ENCODE results near the gene EPHA4. TPM values are rescaled to one million over a fixed set of nuclear protein-coding genes. Genes with fewer than 3 reads are reported as not detected.

The EPHA4 gene
- total RNA-seq, 1 experiment from 2014 or later: 3.4 TPM

DNA sequence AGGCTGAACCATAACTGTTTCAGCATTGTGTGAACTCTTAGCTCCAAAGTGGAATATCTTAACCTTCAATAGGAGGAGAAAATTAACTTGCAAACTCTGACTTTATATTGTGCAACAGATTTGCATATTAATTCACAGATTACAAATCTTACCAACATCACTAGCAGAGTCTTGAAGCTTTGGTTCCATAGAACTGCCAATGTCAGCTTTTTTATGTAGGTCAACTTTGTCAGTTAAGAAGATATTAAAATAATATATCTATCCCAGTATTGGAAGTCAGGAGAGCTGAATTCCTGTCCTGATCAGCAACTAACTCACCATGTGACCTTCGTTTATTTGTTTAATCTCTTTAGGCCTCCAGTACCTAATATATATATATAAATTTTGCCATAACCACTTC, 121.8 kb downstream of the EPHA4 start:
- in situ Hi-C loops (cut with HindIII; ENCODE audit: low pct_unique_long_range_greater_than_20kb, low sequenced_read_pairs): no loop called here
- CTCF ChIA-PET: no interaction called here
- POLR2A ChIA-PET: no interaction called here
- TF ChIP-seq SIN3A (IDR thresholded peaks at IDR 0.05; ENCODE audit: borderline replicate concordance, insufficient read depth, low read depth, low read length) (no peak), REST (IDR thresholded peaks at IDR 0.05; ENCODE audit: insufficient read depth in 1 of 2, low read depth in 2 of 2, low read length in 1 of 2) (no peak), TCF7L2 (IDR thresholded peaks at IDR 0.05; ENCODE audit: low read depth, low read length) (no peak), POLR2AphosphoS5 (IDR thresholded peaks at IDR 0.05; ENCODE audit: low read depth, low read length) (no peak)
- no TSS peak for BruUV-seq (replicated peaks)
- Histone ChIP-seq H3K9me3 (ENCODE audit: control insufficient read depth, insufficient read depth, low read depth, low read length) (no peaks in the 10 kb centered on the region), H3K4me3 (ENCODE audit: low read depth in 2 of 2, low read length in 2 of 2) (no peak overlapping the region), H3K36me3 (ENCODE audit: control insufficient read depth, insufficient read depth, low read length) (no peaks in the 10 kb centered on the region), H3K27ac (ENCODE audit: low read length) (no peak overlapping the region), H3K27me3 (ENCODE audit: control insufficient read depth, insufficient read depth, low read length) (no peaks in the 10 kb centered on the region), H3K4me1 (ENCODE audit: control insufficient read depth, insufficient read depth, low read length) (no peaks in the 10 kb centered on the region)
- ATAC-seq: no peak
- intact Hi-C loops (cut with micrococcal nuclease; ENCODE audit: unreplicated experiment): no loop called here
- DNase-seq (ENCODE audit: low read depth, low spot score): no peak

- Histone ChIP-seq H3K27ac (ENCODE audit: low read length) (no peak overlapping the region), H3K36me3 (ENCODE audit: control insufficient read depth, insufficient read depth, low read length) (no peaks in the 10 kb centered on the region), H3K4me3 (ENCODE audit: low read depth in 2 of 2, low read length in 2 of 2) (no peak overlapping the region), H3K9me3 (ENCODE audit: control insufficient read depth, insufficient read depth, low read depth, low read length) (no peaks in the 10 kb centered on the region), H3K27me3 (ENCODE audit: control insufficient read depth, insufficient read depth, low read length) (no peaks in the 10 kb centered on the region), H3K4me1 (ENCODE audit: control insufficient read depth, insufficient read depth, low read length) (no peaks in the 10 kb centered on the region)
- no TSS peak for BruUV-seq (replicated peaks)
- CTCF ChIA-PET: no interaction called here
- intact Hi-C loops (cut with micrococcal nuclease; ENCODE audit: unreplicated experiment) (no loop called here), in situ Hi-C loops (cut with HindIII; ENCODE audit: low pct_unique_long_range_greater_than_20kb, low sequenced_read_pairs) (no loop called here)
- POLR2A ChIA-PET: no interaction called here
- no peak for DNase-seq (ENCODE audit: low read depth, low spot score)
- no peak for TF ChIP-seq POLR2AphosphoS5 (IDR thresholded peaks at IDR 0.05; ENCODE audit: low read depth, low read length)
- no peak for TF ChIP-seq REST (IDR thresholded peaks at IDR 0.05; ENCODE audit: insufficient read depth in 1 of 2, low read depth in 2 of 2, low read length in 1 of 2)
- no peak for TF ChIP-seq TCF7L2 (IDR thresholded peaks at IDR 0.05; ENCODE audit: low read depth, low read length)
- no peak for TF ChIP-seq SIN3A (IDR thresholded peaks at IDR 0.05; ENCODE audit: borderline replicate concordance, insufficient read depth, low read depth, low read length)
- TF ChIP-seq, protein P1, sequence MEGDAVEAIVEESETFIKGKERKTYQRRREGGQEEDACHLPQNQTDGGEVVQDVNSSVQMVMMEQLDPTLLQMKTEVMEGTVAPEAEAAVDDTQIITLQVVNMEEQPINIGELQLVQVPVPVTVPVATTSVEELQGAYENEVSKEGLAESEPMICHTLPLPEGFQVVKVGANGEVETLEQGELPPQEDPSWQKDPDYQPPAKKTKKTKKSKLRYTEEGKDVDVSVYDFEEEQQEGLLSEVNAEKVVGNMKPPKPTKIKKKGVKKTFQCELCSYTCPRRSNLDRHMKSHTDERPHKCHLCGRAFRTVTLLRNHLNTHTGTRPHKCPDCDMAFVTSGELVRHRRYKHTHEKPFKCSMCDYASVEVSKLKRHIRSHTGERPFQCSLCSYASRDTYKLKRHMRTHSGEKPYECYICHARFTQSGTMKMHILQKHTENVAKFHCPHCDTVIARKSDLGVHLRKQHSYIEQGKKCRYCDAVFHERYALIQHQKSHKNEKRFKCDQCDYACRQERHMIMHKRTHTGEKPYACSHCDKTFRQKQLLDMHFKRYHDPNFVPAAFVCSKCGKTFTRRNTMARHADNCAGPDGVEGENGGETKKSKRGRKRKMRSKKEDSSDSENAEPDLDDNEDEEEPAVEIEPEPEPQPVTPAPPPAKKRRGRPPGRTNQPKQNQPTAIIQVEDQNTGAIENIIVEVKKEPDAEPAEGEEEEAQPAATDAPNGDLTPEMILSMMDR (IDR thresholded peaks at IDR 0.05): no peak
- ATAC-seq: no peak
Observed at GRCh38 chr2:221449406-221449805, 122.7 kb downstream of the EPHA4 start.

Measured in Panc1 (cell line).